ENCODE data around the gene STEAP4. TPM values are rescaled to one million over a fixed set of nuclear protein-coding genes. Genes with fewer than 3 reads are reported as not detected.

STEAP4 gene
- total RNA-seq, 4 donors from 2014 or later, result 5.8 to 57.4 (median 22.9) TPM

DNA sequence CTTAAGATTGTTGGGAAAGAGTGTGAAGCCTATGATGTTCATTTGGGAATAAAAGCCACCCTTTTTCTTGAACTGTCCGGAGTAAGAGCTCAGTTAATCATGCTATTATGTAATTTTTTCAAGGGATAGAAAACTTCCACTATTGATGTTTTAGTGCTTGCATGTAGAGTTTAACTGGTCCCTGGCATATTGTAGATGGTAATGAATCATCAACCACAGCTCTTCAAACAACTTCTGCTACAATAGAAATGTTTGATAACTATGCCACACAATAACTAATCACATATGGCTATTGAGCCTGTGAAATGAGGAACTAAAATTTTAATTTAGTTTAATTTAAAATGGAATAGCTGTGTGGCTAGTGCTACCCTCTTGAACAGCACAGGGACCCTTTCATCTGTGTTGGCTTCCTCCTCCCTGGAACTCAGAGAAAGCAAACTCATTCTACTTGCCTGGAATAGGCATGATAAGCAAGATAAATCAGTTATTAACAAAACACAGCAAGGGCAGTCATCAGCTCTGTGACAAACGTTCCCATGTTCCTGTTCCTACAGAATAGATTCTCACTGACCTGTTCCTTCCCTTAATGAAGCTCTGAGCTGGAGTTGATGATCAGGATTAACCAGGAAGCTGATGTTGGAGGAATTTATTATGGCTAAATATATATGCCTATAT is 82.0 kb downstream of the STEAP4 start:
- DNase-seq, result no peak

DNA sequence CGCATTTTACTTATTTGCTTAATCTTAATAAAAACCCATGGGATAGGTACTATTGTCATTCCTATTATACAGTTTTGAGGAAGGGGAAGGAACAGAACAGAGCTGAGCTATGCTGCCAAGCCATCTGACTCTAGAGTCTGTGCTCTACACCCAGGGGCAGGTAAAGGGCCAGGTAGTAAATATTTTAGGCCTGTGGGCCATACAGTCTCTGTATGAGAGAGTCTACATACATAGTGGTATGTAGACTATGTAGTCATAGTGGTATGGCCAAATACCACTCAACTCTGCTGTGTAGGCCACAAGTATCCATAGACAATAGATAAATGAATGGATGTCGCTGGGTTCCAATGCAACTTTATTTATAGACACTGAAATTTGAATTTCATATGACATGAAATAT is 83.4 kb downstream of the STEAP4 start:
- TF ChIP-seq, protein P1, sequence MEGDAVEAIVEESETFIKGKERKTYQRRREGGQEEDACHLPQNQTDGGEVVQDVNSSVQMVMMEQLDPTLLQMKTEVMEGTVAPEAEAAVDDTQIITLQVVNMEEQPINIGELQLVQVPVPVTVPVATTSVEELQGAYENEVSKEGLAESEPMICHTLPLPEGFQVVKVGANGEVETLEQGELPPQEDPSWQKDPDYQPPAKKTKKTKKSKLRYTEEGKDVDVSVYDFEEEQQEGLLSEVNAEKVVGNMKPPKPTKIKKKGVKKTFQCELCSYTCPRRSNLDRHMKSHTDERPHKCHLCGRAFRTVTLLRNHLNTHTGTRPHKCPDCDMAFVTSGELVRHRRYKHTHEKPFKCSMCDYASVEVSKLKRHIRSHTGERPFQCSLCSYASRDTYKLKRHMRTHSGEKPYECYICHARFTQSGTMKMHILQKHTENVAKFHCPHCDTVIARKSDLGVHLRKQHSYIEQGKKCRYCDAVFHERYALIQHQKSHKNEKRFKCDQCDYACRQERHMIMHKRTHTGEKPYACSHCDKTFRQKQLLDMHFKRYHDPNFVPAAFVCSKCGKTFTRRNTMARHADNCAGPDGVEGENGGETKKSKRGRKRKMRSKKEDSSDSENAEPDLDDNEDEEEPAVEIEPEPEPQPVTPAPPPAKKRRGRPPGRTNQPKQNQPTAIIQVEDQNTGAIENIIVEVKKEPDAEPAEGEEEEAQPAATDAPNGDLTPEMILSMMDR (IDR thresholded peaks at IDR 0.05), result no peak
- no peak for TF ChIP-seq POLR2A (IDR thresholded peaks at IDR 0.05)
- intact Hi-C loops (cut with DNase I; ENCODE audit: low total_unique reads), result no loop called here
- Histone ChIP-seq H3K4me3 (no peak overlapping the region), H3K27me3 (no peaks in the 10 kb centered on the region), H3K4me1 (peaks cover 0 to 4% of the 10 kb centered on the region in 2 donors), H3K9me3 (no peaks in the 10 kb centered on the region), H3K27ac (no peak overlapping the region), H3K36me3 (no peaks in the 10 kb centered on the region)
- DNase-seq, result no peak

More for the DNA sequence above, 82.0 kb downstream of the STEAP4 start:
- intact Hi-C loops (cut with DNase I; ENCODE audit: low total_unique reads), result no loop called here
- Histone ChIP-seq H3K9me3 (no peaks in the 10 kb centered on the region), H3K27ac (no peak overlapping the region), H3K27me3 (no peaks in the 10 kb centered on the region), H3K4me3 (no peak overlapping the region), H3K36me3 (no peaks in the 10 kb centered on the region), H3K4me1 (no peaks in the 10 kb centered on the region)
- no peak for TF ChIP-seq POLR2A (IDR thresholded peaks at IDR 0.05)
- TF ChIP-seq, protein P1 (IDR thresholded peaks at IDR 0.05), result no peak

Other genes with a start within 250 kb of the STEAP4 start
- gene SRI, start 86.9 kb downstream of the STEAP4 start, total RNA-seq, result 10 to 100 TPM; 17.9 to 78.6 (median 44.2) TPM